HepG2 (cell line): ENCODE data around the gene GASK1A. TPM values are rescaled to one million over a fixed set of nuclear protein-coding genes. Genes with fewer than 3 reads are reported as not detected.

Source experiments
- ATAC-seq: fragments of 200-7000 bp; cut with Tn5 transposase; 3 replicates; pipeline ENCODE4 v1.9.1; 2020; ENCODE audit warnings: mild to moderate bottlenecking, moderate library complexity
- BruUV-seq: library from RNA; stranded (reverse); fragments of 400-500 nt; replicated peaks from 2 replicates; lab custom pipeline; 2021; lab: Mats Ljungman, UMichigan
- CTCF ChIA-PET: fragments of 300-600 bp; formaldehyde crosslinking; extraction: SDS; loops from one replicate; lab custom pipeline; 2021; ENCODE audit warnings: low total read pairs, inconsistent platforms, low intra/inter-chr PET ratio; lab: Yijun Ruan, JAX
- POLR2A ChIA-PET: fragments of 350-600 bp; sonication (Branson Sonifier 250); formaldehyde crosslinking; loops from one replicate; lab custom pipeline; 2020; ENCODE audit warnings: antibody characterized with exemption, inconsistent platforms; lab: Yijun Ruan, JAX
- DNase-seq: peaks from one replicate; pipeline ENCODE4 v3.0.0-alpha.2; 2015; ENCODE audit warnings: low spot score
- FAIRE-seq: peaks from 3 replicates; lab custom pipeline; 2011; peaks lifted over from hg19 to GRCh38; lab: Jason Lieb, UNC
- H2AFZ ChIP-seq: one replicate; pipeline ENCODE4 v1.6.1; 2011; ENCODE audit warnings: low read length, inconsistent platforms
- H3K27ac ChIP-seq: fragments of 300-600 bp; 3 replicates; pipeline ENCODE4 v1.8.0; 2011; ENCODE audit warnings: mixed run types, mild to moderate bottlenecking, mixed read lengths, low read length, inconsistent platforms; ENCODE audit not compliant: insufficient read depth; ENCODE audit errors: extremely low read length
- H3K27me3 ChIP-seq, 2 experiments: fragments of 200-600 bp in 1 of 2; 2 replicates in 1 of 2; 3 replicates in 1 of 2; pipeline versions ENCODE4 v1.6.0 to v1.8.0; 2011; ENCODE audit warnings: low read length in 2 of 2, mild to moderate bottlenecking in 2 of 2, moderate library complexity in 2 of 2, inconsistent platforms in 1 of 2; ENCODE audit not compliant: insufficient read depth in 2 of 2, control insufficient read depth in 1 of 2
- H3K36me3 ChIP-seq, 2 experiments: fragments of 200-600 bp in 1 of 2; replicated peaks in 1 of 2; 2 replicates in 1 of 2; 3 replicates in 1 of 2; pipeline versions ENCODE4 v1.5.1 to v1.8.0; 2011; ENCODE audit warnings: low read length in 2 of 2, inconsistent platforms in 1 of 2; ENCODE audit not compliant: insufficient read depth in 2 of 2, control insufficient read depth in 1 of 2
- H3K4me1 ChIP-seq: 2 replicates; pipeline ENCODE4 v1.5.1; 2012; ENCODE audit warnings: low read length, inconsistent platforms; ENCODE audit not compliant: insufficient read depth
- H3K4me2 ChIP-seq: 2 replicates; pipeline ENCODE4 v1.6.0; 2011; ENCODE audit warnings: low read depth, low read length, inconsistent platforms
- H3K4me3 ChIP-seq, 3 experiments: fragments of 200-600 bp in 1 of 3; sonication (generic), shearing (Covaris generic) in 1 of 3; replicated peaks in 1 of 3; 2 replicates each; pipeline ENCODE4 v1.5.1; 2011 to 2016; ENCODE audit warnings: low read length in 3 of 3, inconsistent platforms in 2 of 3, low read depth in 2 of 3, mild to moderate bottlenecking in 2 of 3, control low read depth in 1 of 3, mixed read lengths in 1 of 3; ENCODE audit not compliant: insufficient read depth in 1 of 3
- H3K79me2 ChIP-seq: one replicate; pipeline ENCODE4 v1.6.1; 2011; ENCODE audit warnings: low read length, inconsistent platforms; ENCODE audit not compliant: insufficient read depth
- H3K9ac ChIP-seq: 2 replicates; pipeline ENCODE4 v1.6.0; 2011; ENCODE audit warnings: mild to moderate bottlenecking, low read depth, low read length, inconsistent platforms; ENCODE audit not compliant: insufficient read depth
- H3K9me3 ChIP-seq: 2 replicates; pipeline ENCODE4 v1.5.1; 2012; ENCODE audit warnings: mild to moderate bottlenecking, low read length
- H4K20me1 ChIP-seq: 2 replicates; pipeline ENCODE4 v1.6.0; 2011; ENCODE audit warnings: inconsistent platforms, mild to moderate bottlenecking, low read length, moderate library complexity; ENCODE audit not compliant: insufficient read depth
- ERF ChIP-seq: IDR thresholded peaks from 2 replicates; pipeline ENCODE4 v1.6.1; 2018; ENCODE audit warnings: missing biosample characterization, missing genetic modification reagents
- IRF2 ChIP-seq: IDR thresholded peaks from 2 replicates; pipeline ENCODE4 v1.6.1; 2018; ENCODE audit warnings: missing genetic modification reagents, missing compliant biosample characterization
- RBM39 ChIP-seq: fragments of 200-400 bp; formaldehyde crosslinking; IDR thresholded peaks from one replicate; pipeline ENCODE4 v1.6.1; 2018; ENCODE audit warnings: antibody characterized with exemption, mild to moderate bottlenecking, low read depth, low read length; ENCODE audit not compliant: poor library complexity, severe bottlenecking
- ZIK1 ChIP-seq: sonication (generic); formaldehyde crosslinking; IDR thresholded peaks from 2 replicates; pipeline ENCODE4 v1.5.0; 2020; ENCODE audit warnings: mild to moderate bottlenecking, low read depth, missing genetic modification reagents, borderline replicate concordance
- ZNF263 ChIP-seq: sonication (generic); formaldehyde crosslinking; IDR thresholded peaks from 2 replicates; pipeline ENCODE4 v1.4.0; 2020; ENCODE audit warnings: missing genetic modification reagents
- ZNF7 ChIP-seq: IDR thresholded peaks from 2 replicates; pipeline ENCODE4 v1.6.1; 2016; ENCODE audit warnings: missing biosample characterization, missing genetic modification reagents
- WGBS: methylation state at CpG from one replicate; pipeline ENCODE4 v1.1.6; 2017; ENCODE audit warnings: low lambda C conversion rate; 5-methylcytosine and 5-hydroxymethylcytosine counted together
- in situ Hi-C: cut with HindIII; loops from 2 replicates; pipeline ENCODE4 v1.10.0; 2017; ENCODE audit warnings: low pct_unique_long_range_greater_than_20kb; ENCODE audit not compliant: extremely low pct_ligation_motif_present
- intact Hi-C: fragments of 100-400 bp; cut with micrococcal nuclease; formaldehyde crosslinking; loops from one replicate; pipeline ENCODE4 v1.10.0; 2022; ENCODE audit not compliant: unreplicated experiment
- polyA plus RNA-seq, 8 experiments: library from polyadenylated mRNA; depleted of rRNA in 3 of 8; stranded (reverse) in 7 of 8; unstranded in 1 of 8; fragments of >200 nt; fragmentation: Illumina TruSeq in 4 of 8; extraction: Trizol in 4 of 8; gene quantifications; 2 replicates each; pipeline versions ENCODE4 v1.2.1 to v1.2.3, GENCODE V29; 2011 to 2016; ENCODE audit warnings: low read depth in 4 of 8, missing spikeins in 1 of 8, mixed read lengths in 1 of 8; ENCODE audit not compliant: insufficient read depth in 1 of 8
- total RNA-seq, 5 experiments: library from RNA; depleted of rRNA; stranded (reverse); fragments of >200 nt; fragmentation: Illumina TruSeq; extraction: Trizol; gene quantifications; 2 replicates each; pipeline ENCODE4 v1.2.3, GENCODE V29; 2016; ENCODE audit warnings: low read depth in 1 of 5
- TF ChIP-seq, protein P1 (sequence below): sonication (generic); formaldehyde crosslinking; IDR thresholded peaks from 2 replicates; pipeline ENCODE4 v1.4.0; 2020; ENCODE audit warnings: mild to moderate bottlenecking, missing genetic modification reagents, borderline replicate concordance
- TF ChIP-seq, protein P2 (sequence below): IDR thresholded peaks from 2 replicates; pipeline ENCODE4 v1.4.0; 2020; ENCODE audit warnings: mild to moderate bottlenecking, missing genetic modification reagents
- TF ChIP-seq, protein P3 (sequence below): IDR thresholded peaks from 2 replicates; pipeline ENCODE4 v1.6.1; 2016; ENCODE audit warnings: missing genetic modification reagents, missing compliant biosample characterization

The GASK1A gene
- total and polyA plus RNA-seq, 2 of the 13 experiments (the other 11 are each of a cell fraction or from before 2014, with no cell fraction given) = not detected

DNA sequence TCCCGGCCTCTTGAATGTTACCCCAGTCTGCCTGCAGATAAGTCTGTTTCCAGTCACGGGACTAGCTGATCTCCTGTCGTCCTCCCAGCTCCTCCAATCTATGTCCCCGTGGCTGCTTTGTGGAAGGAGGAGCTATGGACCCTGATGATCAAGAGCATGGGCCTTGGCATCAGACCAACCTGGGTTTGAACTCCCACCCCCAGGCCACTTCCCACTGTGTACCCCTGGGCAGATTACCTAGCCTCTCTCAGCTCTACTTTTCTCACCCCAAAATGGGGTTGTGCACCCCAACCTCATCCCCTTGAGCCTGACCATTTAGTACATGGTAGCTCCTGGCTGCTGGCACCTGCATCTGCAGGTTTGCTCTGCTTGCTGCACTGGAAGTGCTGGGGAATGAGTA, 55.8 kb downstream of the GASK1A start:
- in situ Hi-C loops (no loop called here), intact Hi-C loops (no loop called here)
- FAIRE-seq (no peak), DNase-seq (no peak), ATAC-seq (no peak)
- peaks cover 2 to 6% of the 10 kb centered on the region in 2 experiments; a peak in 4 of 5 replicates for H3K27me3 ChIP-seq
- H3K36me3 ChIP-seq = no peaks in the 10 kb centered on the region
- H3K9me3 ChIP-seq = no peaks in the 10 kb centered on the region
- no peak overlapping the region for H3K4me3 ChIP-seq
- WGBS = 0% methylated on average over 2 of the region's 4 CpGs
- no peak for TF ChIP-seq ZNF7 (CRISPR knock-in tag)
- H3K4me1 ChIP-seq = no peaks in the 10 kb centered on the region
- BruUV-seq = no TSS peak
- ChIA-PET POLR2A (no interaction called here), CTCF (no interaction called here)
- no peaks in the 10 kb centered on the region for H3K79me2 ChIP-seq
- no peaks in the 10 kb centered on the region; the same call in 1 of the 2 replicates for H4K20me1 ChIP-seq
- no peak overlapping the region for H2AFZ ChIP-seq
- H3K27ac ChIP-seq = no peak overlapping the region
- no peak overlapping the region for H3K9ac ChIP-seq
- H3K4me2 ChIP-seq = no peak overlapping the region

DNA sequence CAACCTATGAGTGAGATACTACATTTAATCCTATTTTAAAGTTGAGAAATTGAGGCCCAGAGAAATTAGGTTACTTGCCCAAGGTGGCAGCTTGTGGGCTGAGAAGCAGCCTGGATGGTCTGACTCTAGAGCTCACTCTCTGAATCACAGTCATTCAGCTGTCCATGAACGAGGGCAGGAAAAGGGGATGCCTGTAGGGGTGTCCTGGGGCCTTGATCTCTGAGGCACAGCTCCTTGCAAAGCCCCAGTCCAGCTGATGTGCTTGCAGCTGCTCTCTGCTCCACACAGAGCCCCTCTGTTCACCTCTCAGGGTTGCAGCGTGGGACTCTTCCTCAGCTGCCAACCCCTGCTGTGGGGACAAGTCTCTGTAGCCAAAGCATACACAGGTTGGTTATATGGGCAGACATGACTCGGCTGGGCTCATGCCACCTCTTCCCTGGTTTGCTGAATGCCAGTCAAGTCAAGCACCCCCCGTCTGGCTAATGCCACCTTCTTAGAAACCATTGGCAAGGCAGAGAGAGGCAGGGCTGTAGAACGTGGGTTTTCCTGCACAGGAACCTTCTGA, 56.8 kb downstream of the GASK1A start:
- H3K36me3 ChIP-seq = no peaks in the 10 kb centered on the region
- H3K27me3 ChIP-seq = peaks cover 2 to 6% of the 10 kb centered on the region in 2 experiments; a peak in 4 of 5 replicates
- intact Hi-C loops (no loop called here), in situ Hi-C loops (no loop called here)
- H3K79me2 ChIP-seq = no peaks in the 10 kb centered on the region
- ATAC-seq = no peak
- TF ChIP-seq IRF2 (CRISPR knock-in tag) = no peak
- no peak for TF ChIP-seq ZNF263 (CRISPR knock-in tag)
- TF ChIP-seq, protein P1, sequence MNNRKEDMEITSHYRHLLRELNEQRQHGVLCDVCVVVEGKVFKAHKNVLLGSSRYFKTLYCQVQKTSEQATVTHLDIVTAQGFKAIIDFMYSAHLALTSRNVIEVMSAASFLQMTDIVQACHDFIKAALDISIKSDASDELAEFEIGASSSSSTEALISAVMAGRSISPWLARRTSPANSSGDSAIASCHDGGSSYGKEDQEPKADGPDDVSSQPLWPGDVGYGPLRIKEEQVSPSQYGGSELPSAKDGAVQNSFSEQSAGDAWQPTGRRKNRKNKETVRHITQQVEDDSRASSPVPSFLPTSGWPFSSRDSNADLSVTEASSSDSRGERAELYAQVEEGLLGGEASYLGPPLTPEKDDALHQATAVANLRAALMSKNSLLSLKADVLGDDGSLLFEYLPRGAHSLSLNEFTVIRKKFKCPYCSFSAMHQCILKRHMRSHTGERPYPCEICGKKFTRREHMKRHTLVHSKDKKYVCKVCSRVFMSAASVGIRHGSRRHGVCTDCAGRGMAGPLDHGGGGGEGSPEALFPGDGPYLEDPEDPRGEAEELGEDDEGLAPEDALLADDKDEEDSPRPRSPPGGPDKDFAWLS (CRISPR knock-in tag) = no peak
- no peak for TF ChIP-seq ERF (CRISPR knock-in tag)
- TF ChIP-seq, protein P2, sequence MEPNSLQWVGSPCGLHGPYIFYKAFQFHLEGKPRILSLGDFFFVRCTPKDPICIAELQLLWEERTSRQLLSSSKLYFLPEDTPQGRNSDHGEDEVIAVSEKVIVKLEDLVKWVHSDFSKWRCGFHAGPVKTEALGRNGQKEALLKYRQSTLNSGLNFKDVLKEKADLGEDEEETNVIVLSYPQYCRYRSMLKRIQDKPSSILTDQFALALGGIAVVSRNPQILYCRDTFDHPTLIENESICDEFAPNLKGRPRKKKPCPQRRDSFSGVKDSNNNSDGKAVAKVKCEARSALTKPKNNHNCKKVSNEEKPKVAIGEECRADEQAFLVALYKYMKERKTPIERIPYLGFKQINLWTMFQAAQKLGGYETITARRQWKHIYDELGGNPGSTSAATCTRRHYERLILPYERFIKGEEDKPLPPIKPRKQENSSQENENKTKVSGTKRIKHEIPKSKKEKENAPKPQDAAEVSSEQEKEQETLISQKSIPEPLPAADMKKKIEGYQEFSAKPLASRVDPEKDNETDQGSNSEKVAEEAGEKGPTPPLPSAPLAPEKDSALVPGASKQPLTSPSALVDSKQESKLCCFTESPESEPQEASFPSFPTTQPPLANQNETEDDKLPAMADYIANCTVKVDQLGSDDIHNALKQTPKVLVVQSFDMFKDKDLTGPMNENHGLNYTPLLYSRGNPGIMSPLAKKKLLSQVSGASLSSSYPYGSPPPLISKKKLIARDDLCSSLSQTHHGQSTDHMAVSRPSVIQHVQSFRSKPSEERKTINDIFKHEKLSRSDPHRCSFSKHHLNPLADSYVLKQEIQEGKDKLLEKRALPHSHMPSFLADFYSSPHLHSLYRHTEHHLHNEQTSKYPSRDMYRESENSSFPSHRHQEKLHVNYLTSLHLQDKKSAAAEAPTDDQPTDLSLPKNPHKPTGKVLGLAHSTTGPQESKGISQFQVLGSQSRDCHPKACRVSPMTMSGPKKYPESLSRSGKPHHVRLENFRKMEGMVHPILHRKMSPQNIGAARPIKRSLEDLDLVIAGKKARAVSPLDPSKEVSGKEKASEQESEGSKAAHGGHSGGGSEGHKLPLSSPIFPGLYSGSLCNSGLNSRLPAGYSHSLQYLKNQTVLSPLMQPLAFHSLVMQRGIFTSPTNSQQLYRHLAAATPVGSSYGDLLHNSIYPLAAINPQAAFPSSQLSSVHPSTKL = no peak
- TF ChIP-seq RBM39 = no peak
- TF ChIP-seq, protein P3, sequence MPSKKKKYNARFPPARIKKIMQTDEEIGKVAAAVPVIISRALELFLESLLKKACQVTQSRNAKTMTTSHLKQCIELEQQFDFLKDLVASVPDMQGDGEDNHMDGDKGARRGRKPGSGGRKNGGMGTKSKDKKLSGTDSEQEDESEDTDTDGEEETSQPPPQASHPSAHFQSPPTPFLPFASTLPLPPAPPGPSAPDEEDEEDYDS (CRISPR knock-in tag) = no peak
- no peak for TF ChIP-seq ZIK1 (CRISPR knock-in tag)
- no peaks in the 10 kb centered on the region for H3K9me3 ChIP-seq
- H3K27ac ChIP-seq = no peak overlapping the region
- no peak overlapping the region for H3K4me2 ChIP-seq
- no peak for FAIRE-seq
- ChIA-PET POLR2A (no interaction called here), CTCF (no interaction called here)
- no peak overlapping the region for H3K4me3 ChIP-seq
- no peak for DNase-seq
- 13% methylated on average over 3 of the region's 5 CpGs for WGBS
- H2AFZ ChIP-seq = no peak overlapping the region
- H3K4me1 ChIP-seq = no peaks in the 10 kb centered on the region
- no peaks in the 10 kb centered on the region; the same call in 1 of the 2 replicates for H4K20me1 ChIP-seq
- no TSS peak for BruUV-seq
- H3K9ac ChIP-seq = no peak overlapping the region
